IgD-negative memory B cell (primary cell): ENCODE results near the gene MARF1. TPM values are rescaled to one million over a fixed set of nuclear protein-coding genes. Genes with fewer than 3 reads are reported as not detected.
A peak's percentile ranks its signal among the peaks of the same experiment; 100 is the strongest.
"Not testable (repeated sequence)": the region's sequence is repeated elsewhere in the genome, so short reads cannot be mapped to it uniquely, and the experiment has no call there.

Experiments
- H3K27ac Mint-ChIP-seq, 3 donors: one replicate each; pipeline ENCODE4 v1.8.0; 2020 to 2022; ENCODE audit warnings: mild to moderate bottlenecking in 3 of 3, mixed read lengths in 3 of 3, moderate library complexity in 1 of 3
- H3K27me3 Mint-ChIP-seq: one replicate; pipeline ENCODE4 v1.8.0; 2021; ENCODE audit warnings: mixed read lengths
- H3K36me3 Mint-ChIP-seq: one replicate; pipeline ENCODE4 v1.8.0; 2020; ENCODE audit warnings: mild to moderate bottlenecking, mixed read lengths
- H3K4me1 Mint-ChIP-seq, 3 donors: one replicate each; pipeline ENCODE4 v1.8.0; 2020 to 2022; ENCODE audit warnings: mixed read lengths in 3 of 3, mild to moderate bottlenecking in 1 of 3
- H3K4me3 Mint-ChIP-seq, 4 donors: one replicate each; pipeline ENCODE4 v1.8.0; 2020 to 2022; ENCODE audit warnings: mild to moderate bottlenecking in 4 of 4, mixed read lengths in 4 of 4, moderate library complexity in 3 of 4
- H3K9me3 Mint-ChIP-seq, 3 donors: one replicate each; pipeline ENCODE4 v1.8.0; 2020 to 2021; ENCODE audit warnings: mixed read lengths in 3 of 3, mild to moderate bottlenecking in 1 of 3
- polyA plus RNA-seq: library from polyadenylated mRNA; unstranded; fragments of 300-500 nt; fragmentation: Illumina TruSeq; gene quantifications from one replicate; pipeline ENCODE4 v1.2.3, GENCODE V29; 2021

The MARF1 gene
- polyA plus RNA-seq, 1 donor from 2014 or later = 38.4 TPM

- Mint-ChIP-seq H3K4me1 (peaks cover 13 to 27% (median 21%) of the 10 kb centered on the region in 3 donors), H3K4me3 (peak overlapping the region in 1 of 4 donors; percentile 69), H3K27ac (peak overlapping the region in 2 of 3 donors; percentile 45 to 68)
- not testable (repeated sequence) for H3K9me3 Mint-ChIP-seq, H3K36me3 Mint-ChIP-seq, H3K27me3 Mint-ChIP-seq
Observed at GRCh38 chr16:15646557-15647293, 3.8 kb upstream of the MARF1 start.

DNA sequence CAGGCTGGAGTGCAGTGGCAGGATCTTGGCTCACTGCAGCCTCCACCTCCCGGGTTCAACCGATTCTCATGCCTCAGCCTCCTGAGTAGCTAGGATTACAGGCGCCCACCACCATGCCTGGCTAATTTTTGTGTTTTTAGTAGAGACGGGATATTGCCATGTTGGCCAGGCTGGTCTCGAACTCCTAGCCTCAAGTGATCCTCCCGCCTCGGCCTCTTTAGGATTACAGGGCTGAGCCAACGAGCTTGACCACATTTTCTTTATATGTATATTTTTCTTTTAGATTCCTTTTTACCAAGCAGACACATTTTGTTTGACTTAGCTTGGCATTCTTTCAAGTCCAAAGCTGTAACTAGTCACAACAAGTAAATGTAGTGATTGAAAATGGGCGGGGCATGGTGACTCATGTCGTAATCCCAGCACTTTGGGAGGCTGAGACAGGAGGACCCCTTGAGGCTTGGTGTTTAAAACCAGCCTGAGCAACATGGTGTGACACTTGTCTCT, 2.1 kb upstream of the MARF1 start:
- not testable (repeated sequence) for H3K27ac Mint-ChIP-seq, H3K36me3 Mint-ChIP-seq, H3K9me3 Mint-ChIP-seq, H3K27me3 Mint-ChIP-seq
- H3K4me1 Mint-ChIP-seq = peaks cover 17 to 25% (median 24%) of the 10 kb centered on the region in 3 donors
- H3K4me3 Mint-ChIP-seq = peak overlapping the region in 1 of 4 donors; percentile 100

GRCh38 chr16:15644267-15644961, 1.5 kb upstream of the MARF1 start:
- no peaks in the 10 kb centered on the region for H3K27me3 Mint-ChIP-seq
- H3K9me3 Mint-ChIP-seq = no peaks in the 10 kb centered on the region
- H3K4me3 Mint-ChIP-seq = peak overlapping the region; percentile 92 to 100 (median 98)
- no peaks in the 10 kb centered on the region for H3K36me3 Mint-ChIP-seq
- peak overlapping the region; percentile 98 to 100 (median 99) for H3K27ac Mint-ChIP-seq
- H3K4me1 Mint-ChIP-seq = peaks cover 16 to 29% (median 28%) of the 10 kb centered on the region in 3 donors

DNA sequence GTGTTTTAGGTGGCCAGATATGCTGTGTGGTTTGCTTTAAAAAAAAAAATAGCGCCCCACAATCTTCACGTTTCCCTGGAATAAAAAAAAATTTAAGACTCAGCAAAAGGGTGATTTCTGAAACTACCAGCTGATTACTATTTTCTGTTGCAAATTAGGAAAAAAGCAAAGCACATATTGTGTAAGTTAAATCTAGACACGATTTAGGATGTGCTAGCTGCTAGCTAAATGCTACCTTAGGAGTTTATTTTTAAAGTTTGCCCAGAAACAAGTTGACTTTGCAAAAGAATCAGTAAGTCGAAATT, 944 bp upstream of the MARF1 start:
- Mint-ChIP-seq H3K27me3 (no peaks in the 10 kb centered on the region), H3K4me3 (peak overlapping the region; percentile 92 to 100 (median 98)), H3K27ac (peak overlapping the region; percentile 98 to 100 (median 99)), H3K9me3 (no peaks in the 10 kb centered on the region), H3K4me1 (peaks cover 19 to 33% (median 32%) of the 10 kb centered on the region in 3 donors), H3K36me3 (no peaks in the 10 kb centered on the region)

DNA sequence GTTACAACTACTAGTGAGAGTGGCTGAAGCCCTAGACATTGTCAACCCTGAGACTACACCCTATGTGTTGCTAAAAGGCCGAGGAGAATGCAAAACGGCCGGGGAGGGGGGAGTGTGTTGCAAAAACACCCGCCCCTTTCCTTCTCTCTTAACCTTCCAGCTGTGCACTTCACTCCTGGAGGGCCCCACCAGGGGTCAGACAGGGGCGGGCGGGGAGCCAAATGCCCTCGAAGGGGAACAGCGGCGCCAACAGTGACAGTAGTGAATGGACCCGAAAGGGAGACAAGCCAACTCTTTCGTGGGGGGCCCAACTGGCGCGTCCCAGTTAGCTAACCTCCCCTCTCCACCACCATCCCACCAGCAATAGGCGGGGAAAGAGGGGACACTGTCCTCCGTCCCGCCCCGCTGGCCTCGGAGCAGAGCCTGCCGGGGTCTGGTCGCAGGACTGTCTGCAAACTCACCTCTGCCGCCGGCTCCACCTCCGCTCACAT, 352 bp downstream of the MARF1 start:
- H3K27me3 Mint-ChIP-seq = no peaks in the 10 kb centered on the region
- peak overlapping the region; percentile 92 to 100 (median 98) for H3K4me3 Mint-ChIP-seq
- no peaks in the 10 kb centered on the region for H3K9me3 Mint-ChIP-seq
- no peaks in the 10 kb centered on the region for H3K36me3 Mint-ChIP-seq
- peaks cover 23 to 37% (median 37%) of the 10 kb centered on the region in 3 donors for H3K4me1 Mint-ChIP-seq
- peak overlapping the region; percentile 98 to 100 (median 99) for H3K27ac Mint-ChIP-seq

GRCh38 chr16:15641753-15642556, 999 bp downstream of the MARF1 start:
- Mint-ChIP-seq H3K27ac (peak overlapping the region; percentile 98 to 100 (median 99)), H3K4me1 (peaks cover 27 to 43% (median 42%) of the 10 kb centered on the region in 3 donors), H3K27me3 (no peaks in the 10 kb centered on the region), H3K4me3 (peak overlapping the region; percentile 92 to 100 (median 98)), H3K36me3 (peaks cover 2% of the 10 kb centered on the region), H3K9me3 (no peaks in the 10 kb centered on the region)

- Mint-ChIP-seq H3K4me3 (peak overlapping the region; percentile 92 to 100 (median 98)), H3K9me3 (no peaks in the 10 kb centered on the region), H3K4me1 (peaks cover 35 to 52% (median 50%) of the 10 kb centered on the region in 3 donors), H3K27me3 (no peaks in the 10 kb centered on the region), H3K36me3 (peaks cover 5% of the 10 kb centered on the region), H3K27ac (peak overlapping the region; percentile 98 to 100 (median 99))
Observed at GRCh38 chr16:15640966-15641365, 2.0 kb downstream of the MARF1 start.

DNA sequence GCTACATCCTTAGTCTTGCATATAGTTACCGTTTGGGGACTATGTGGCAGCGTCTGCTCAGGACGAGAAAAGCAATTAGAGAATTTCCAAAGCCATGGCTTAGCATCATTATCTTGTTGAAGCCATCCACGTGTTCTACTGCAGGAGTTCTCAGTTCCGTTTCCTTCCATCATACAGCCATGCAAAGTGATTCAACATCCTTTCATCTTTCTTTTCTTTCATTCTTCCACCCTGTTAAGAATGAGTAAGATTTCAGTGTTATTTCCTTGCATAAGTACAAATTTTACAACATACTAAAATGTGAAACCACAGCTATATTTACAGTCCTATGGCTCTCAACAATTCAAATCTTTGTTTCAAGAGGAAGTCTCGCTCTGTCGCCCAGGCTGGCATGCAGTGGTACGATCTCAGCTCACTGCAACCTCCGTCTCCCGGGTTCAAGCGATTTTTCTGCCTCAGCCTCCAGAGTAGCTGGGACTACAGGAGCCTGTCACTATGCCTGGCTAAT, 3.8 kb downstream of the MARF1 start:
- no peaks in the 10 kb centered on the region for H3K27me3 Mint-ChIP-seq
- H3K27ac Mint-ChIP-seq = peak overlapping the region; percentile 94 to 99 (median 98)
- H3K36me3 Mint-ChIP-seq = peaks cover 5% of the 10 kb centered on the region
- H3K9me3 Mint-ChIP-seq = no peaks in the 10 kb centered on the region
- H3K4me1 Mint-ChIP-seq = peaks cover 44 to 61% (median 61%) of the 10 kb centered on the region in 3 donors
- peak overlapping the region; percentile 71 to 87 (median 80) for H3K4me3 Mint-ChIP-seq

- Mint-ChIP-seq H3K4me1 (peaks cover 55 to 70% (median 65%) of the 10 kb centered on the region in 3 donors), H3K27ac (peak overlapping the region; percentile 98), H3K27me3 (no peaks in the 10 kb centered on the region), H3K36me3 (peaks cover 11% of the 10 kb centered on the region), H3K4me3 (peak overlapping the region; percentile 76 to 94 (median 90)), H3K9me3 (no peaks in the 10 kb centered on the region)
Observed at GRCh38 chr16:15636392-15636873, 6.5 kb downstream of the MARF1 start.

GRCh38 chr16:15635926-15636325, 7.0 kb downstream of the MARF1 start:
- H3K27ac Mint-ChIP-seq = peak overlapping the region; percentile 98
- H3K27me3 Mint-ChIP-seq = no peaks in the 10 kb centered on the region
- H3K36me3 Mint-ChIP-seq = peaks cover 11% of the 10 kb centered on the region
- H3K9me3 Mint-ChIP-seq = no peaks in the 10 kb centered on the region
- H3K4me3 Mint-ChIP-seq = peak overlapping the region; percentile 76 to 94 (median 90)
- H3K4me1 Mint-ChIP-seq = peaks cover 55 to 68% (median 60%) of the 10 kb centered on the region in 3 donors

DNA sequence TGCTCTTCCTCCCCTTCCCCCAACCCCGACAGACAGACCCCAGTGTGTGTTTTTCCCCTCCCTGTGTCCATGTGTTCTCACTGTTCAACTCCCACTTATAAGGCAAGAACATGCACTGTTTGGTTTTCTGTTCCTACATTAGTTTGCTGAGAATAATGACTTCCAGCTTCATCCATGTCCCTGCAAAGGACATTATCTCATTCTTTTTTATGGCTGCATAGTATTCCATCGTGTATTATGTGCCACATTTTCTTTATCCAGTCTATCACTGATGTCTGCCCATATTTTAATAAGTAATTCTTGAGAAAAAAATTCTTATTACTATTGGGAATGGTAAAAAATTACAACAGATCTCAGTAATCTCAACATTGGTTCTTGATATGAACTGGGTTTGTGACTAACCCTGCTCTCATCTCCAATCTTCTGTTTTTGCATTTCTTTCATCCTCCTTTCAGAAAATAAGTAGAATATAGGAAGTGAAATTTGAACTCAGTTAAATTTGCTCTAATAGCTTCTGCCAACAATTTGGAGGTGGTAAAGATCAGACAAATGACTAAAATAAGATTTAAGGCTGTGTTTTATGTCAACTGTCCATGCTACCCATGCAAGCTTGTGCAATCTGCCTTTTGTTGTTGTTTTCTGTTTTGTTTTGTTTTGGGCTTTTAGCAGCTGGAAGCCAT, 11.1 kb downstream of the MARF1 start:
- Mint-ChIP-seq H3K36me3 (peaks cover 12% of the 10 kb centered on the region), H3K27me3 (no peaks in the 10 kb centered on the region), H3K4me3 (peak overlapping the region; percentile 23 to 80 (median 53)), H3K9me3 (no peaks in the 10 kb centered on the region), H3K27ac (peak overlapping the region; percentile 76 to 90 (median 81)), H3K4me1 (peaks cover 54 to 60% (median 59%) of the 10 kb centered on the region in 3 donors)

DNA sequence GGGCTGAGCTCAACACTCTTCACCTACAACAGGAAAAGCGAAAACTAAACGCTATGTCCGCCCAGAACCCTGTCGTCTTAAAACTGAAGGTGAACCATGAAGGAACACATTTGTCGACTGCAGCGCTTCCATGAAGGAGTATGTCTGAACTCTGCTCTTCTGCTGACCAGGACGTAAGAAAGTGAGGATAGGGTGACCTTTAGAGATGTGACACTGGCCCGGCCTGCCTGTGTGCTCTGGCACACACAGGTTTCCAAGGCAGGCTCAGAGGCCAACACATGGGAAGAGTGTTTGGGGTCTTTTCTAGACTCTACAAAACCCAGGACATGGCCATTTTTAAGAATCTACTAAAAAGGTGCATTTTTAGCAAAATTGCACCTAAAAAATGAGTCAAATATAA, 21.1 kb downstream of the MARF1 start:
- H3K9me3 Mint-ChIP-seq = no peaks in the 10 kb centered on the region
- H3K27ac Mint-ChIP-seq = no peak overlapping the region
- H3K4me3 Mint-ChIP-seq = no peak overlapping the region
- no peaks in the 10 kb centered on the region for H3K36me3 Mint-ChIP-seq
- no peaks in the 10 kb centered on the region for H3K27me3 Mint-ChIP-seq
- H3K4me1 Mint-ChIP-seq = peaks cover 0 to 5% (median 4%) of the 10 kb centered on the region in 3 donors

GRCh38 chr16:15621456-15621855, 21.5 kb downstream of the MARF1 start:
- Mint-ChIP-seq H3K27ac (no peak overlapping the region), H3K4me3 (no peak overlapping the region), H3K27me3 (no peaks in the 10 kb centered on the region), H3K36me3 (no peaks in the 10 kb centered on the region), H3K4me1 (peaks cover 0 to 5% (median 4%) of the 10 kb centered on the region in 3 donors), H3K9me3 (no peaks in the 10 kb centered on the region)
